GF-D8 (cell line): ENCODE results near the gene UBTD1.
"Not testable (repeated sequence)": the region's sequence is repeated elsewhere in the genome, so short reads cannot be mapped to it uniquely, and the experiment has no call there.

Source experiments
- DNase-seq: peaks from one replicate; lab custom pipeline; 2025; lab: John Stamatoyannopoulos, UW

Gene UBTD1

DNA sequence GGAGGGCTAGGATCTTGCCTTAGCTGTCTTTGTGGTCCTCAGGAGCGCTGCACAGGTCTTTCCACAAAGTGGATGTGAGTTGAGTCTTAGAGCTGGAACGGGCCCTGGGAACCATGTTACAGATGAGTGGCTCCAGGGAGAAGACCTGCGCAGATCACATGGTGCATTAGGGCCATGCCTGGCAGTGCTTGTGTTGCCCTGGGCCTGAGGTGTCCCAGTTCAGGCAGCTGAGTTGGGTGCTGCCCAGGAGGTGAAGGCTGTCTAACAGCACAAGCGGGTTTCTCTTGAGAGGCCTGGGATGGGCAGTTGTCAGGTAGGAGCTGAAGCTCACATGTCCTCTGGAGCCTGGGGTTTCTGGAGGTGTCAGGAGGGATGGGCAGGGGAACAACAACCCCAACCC lies 40.1 kb downstream of the UBTD1 start:
- no peak for DNase-seq

DNA sequence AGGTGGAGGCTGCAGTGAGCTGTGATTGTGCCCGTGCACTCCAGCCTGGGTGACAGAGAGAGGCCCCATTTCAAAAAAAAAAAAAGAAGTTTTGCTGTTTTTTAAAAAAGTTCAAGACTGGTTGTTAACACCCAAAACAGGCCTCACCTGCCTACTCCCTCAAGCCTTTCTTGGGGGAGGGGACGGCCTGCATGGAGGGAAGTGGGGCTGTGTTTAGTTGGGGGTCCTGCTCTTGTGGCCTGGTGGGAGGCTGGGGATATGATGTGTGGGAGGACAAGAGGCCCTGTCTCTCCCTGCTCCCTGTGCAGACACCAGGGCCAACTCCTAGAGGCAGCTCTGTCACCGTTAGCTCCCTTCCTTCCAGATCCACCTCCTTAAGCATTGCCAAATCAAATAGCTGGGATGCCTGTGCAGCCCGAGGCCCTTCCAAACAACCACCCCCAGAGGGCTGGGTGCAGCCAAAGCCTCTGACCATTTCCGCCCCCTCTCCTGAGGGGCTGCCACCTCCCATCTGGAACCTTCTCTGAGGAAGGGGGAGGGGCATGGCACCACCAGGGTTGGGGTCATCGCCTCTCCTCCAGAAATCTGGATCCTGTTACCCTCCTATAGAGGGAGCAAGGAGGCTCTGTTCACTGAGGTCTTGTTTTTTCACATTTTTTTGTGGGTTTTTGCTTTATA lies 40.9 kb downstream of the UBTD1 start:
- no peak for DNase-seq

GRCh38 chr10:97540669-97541500 lies 42.2 kb downstream of the UBTD1 start:
- no peak for DNase-seq

- no peak for DNase-seq
Measured at GRCh38 chr10:97542169-97543024, 43.7 kb downstream of the UBTD1 start.

GRCh38 chr10:97543025-97543546 lies 44.4 kb downstream of the UBTD1 start:
- DNase-seq: peak; percentile 37

DNA sequence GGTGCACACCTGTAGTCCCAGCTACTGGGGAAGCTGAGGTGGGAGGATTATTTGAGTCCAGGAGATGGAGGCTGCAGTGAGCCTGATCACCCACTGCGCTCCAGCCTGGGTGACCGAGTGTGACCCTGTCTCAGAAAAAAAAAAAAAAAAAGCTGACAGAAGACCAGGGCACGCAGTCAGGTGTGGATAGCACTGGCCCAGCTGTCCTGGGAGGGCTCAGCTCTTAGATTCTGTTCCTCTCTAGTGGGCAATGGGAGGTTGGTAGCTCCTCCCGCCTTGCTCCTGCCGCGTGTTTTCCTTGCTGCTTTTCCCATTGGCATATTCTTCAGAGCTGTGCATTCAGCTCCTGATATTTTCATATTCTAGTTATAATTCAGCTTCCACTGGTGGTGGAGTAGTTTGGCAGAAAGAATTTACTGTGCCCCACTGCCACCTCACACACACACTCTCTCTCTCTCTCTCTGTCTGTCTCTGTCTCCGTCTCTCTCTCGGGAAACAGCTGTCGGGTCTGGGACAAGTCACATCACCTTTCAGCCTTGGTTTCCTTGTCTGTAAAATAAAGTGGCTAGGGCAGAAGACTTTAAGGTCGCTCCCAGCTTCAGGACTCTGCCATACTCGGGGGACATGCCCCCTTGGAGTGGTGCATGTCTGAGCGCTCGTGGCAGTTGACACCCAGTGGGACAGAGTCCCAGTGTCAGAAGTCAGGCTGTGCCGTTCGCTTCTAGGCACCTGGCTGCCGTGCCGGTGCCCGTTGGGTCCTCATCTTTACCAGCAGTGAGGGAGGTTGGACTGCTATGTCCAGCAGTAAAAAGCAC lies 47.9 kb downstream of the UBTD1 start:
- DNase-seq: no peak

DNA sequence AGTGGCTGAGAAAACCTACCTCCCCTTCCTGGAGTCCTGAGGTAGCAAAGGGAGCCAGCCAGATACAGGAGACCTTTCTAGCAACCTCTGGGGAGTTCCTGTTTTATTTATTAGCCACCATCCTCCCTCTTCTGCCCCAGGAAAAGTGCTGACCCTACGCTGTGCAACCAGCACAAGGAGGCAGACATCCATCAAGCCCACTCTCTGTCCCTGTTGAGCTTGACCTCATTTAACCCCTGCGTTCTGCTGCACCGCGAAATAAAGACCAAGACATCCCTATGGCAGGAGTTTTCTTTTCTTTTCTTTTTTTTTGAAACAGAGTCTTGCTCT lies 48.5 kb downstream of the UBTD1 start:
- no peak for DNase-seq

- no peak for DNase-seq
Measured at GRCh38 chr10:97547962-97548361, 49.2 kb downstream of the UBTD1 start.

DNA sequence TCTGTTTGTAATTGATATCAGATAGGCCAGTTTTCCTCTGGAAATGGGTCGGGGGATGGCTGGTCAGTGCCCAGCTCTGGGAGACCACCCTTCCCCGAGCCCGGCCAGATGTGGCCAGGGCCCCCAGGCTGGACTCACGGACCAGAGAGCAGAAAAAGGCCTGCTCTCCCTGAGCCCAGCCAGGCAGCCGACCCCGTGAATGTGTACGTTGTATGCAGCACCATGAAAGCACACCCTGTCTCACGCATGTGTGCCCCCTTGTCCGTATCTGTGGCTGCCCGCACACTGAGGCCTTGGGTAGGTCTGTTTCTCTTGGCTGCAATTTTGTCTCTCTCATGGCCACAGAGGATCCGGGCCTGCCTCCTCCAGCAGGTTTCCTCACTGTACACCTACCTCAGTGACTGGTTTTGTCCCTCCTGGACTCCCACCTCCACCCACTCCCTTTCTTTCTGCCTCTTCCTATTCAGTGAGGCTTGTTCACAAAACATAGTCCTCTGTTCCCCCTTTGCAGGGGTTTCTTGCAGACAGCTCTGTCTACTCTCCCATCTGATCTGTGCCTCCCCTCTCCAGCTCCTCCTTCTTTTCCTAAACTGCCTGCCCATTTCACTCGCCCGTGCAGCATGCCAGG lies 50.2 kb downstream of the UBTD1 start:
- no peak for DNase-seq

- DNase-seq: no peak
Measured at GRCh38 chr10:97549587-97550322, 51.0 kb downstream of the UBTD1 start.

GRCh38 chr10:97550336-97551149 lies 51.8 kb downstream of the UBTD1 start:
- DNase-seq: no peak

- DNase-seq: no peak
Measured at GRCh38 chr10:97551271-97551670, 52.5 kb downstream of the UBTD1 start.

GRCh38 chr10:97553575-97554031 lies 54.9 kb downstream of the UBTD1 start:
- DNase-seq: peak; percentile 13

GRCh38 chr10:97554336-97554735 lies 55.6 kb downstream of the UBTD1 start:
- not testable (repeated sequence) for DNase-seq

GRCh38 chr10:97555541-97555940 lies 56.8 kb downstream of the UBTD1 start:
- DNase-seq: not testable (repeated sequence)

DNA sequence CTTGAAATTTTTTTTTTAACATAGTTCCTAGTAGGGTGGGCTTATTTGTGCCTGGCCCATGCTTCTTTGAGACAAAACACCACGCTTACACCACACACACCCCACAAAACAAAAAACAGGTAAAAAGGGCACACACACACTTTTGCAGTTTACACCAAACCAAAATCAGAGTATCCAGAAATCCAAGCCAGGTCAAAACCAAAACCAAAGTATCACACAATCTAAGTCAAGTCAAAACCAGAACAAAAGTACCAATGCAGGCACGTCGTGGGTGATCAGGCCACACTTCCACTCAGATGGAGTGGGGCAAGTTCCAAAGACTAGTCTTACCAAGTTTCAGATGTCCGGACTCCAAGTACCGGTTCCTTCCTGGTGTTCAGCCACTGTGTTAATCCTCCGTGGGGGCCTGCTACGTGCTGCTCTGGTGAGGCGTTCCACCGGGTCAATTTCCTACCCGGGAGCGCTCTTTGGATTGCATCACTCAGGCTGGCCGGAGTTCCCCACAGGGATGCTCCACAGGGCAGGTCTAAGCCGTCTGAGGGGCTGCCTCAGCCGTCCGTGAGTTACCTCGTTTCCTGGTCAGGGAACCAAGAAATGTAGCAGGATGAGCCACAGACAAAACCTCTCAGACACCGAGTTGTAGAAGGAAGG lies 62.1 kb downstream of the UBTD1 start:
- DNase-seq: not testable (repeated sequence)

- DNase-seq: not testable (repeated sequence)
Measured at GRCh38 chr10:97561386-97562077, 62.8 kb downstream of the UBTD1 start.

DNA sequence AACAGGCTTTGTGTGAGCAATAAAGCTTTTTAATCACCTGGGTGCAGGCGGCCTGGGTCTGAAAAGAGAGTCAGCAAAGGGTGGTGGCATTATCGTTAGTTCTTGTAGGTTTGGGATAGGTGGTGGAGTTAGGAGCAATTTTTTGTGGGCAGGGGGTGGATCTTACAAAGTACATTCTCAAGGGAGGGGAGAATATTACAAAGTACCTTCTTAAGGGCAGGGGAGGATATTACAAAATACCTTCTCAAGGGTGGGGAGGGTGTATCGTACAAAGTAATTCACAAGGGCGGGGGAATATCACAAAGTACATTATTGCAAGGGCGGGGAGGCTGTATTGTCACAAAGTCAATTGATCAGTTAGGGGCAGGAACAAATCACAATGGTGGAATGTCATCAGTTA lies 63.6 kb downstream of the UBTD1 start:
- not testable (repeated sequence) for DNase-seq
